GM18499 (cell line): ENCODE measurements around the gene AMIGO1.
"Not testable (repeated sequence)": the region's sequence is repeated elsewhere in the genome, so short reads cannot be mapped to it uniquely, and the experiment has no call there.

Experiments
- ATAC-seq: cut with Tn5 transposase; IDR thresholded peaks from one replicate; pipeline ENCODE4 v1.9.1; 2021; ENCODE audit warnings: moderate number of reproducible peaks; ENCODE audit not compliant: insufficient read depth, unreplicated experiment

Gene AMIGO1

DNA sequence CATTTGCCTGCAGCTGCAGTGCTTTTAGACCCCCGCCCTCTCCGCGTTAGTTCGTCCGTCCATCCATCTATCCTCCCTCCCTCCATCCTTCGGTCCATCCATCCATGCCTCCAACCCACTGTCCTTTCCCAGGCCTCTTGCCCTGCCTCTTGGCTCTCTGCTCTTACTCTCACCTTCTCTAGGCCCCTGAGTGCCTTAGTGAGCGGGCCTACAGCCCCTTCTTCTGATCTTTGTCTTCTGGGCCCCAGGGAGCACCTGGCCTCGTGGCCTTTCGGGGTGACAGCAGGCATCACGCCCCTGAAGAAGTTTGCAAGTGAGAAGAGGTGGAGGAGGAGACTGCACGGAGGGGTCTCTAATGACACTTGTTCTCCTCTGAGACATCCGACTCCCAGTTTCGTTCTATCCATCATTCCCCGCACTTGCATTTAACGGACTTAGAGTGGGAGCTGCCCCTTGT lies 25.0 kb downstream of the AMIGO1 start:
- ATAC-seq: no peak

DNA sequence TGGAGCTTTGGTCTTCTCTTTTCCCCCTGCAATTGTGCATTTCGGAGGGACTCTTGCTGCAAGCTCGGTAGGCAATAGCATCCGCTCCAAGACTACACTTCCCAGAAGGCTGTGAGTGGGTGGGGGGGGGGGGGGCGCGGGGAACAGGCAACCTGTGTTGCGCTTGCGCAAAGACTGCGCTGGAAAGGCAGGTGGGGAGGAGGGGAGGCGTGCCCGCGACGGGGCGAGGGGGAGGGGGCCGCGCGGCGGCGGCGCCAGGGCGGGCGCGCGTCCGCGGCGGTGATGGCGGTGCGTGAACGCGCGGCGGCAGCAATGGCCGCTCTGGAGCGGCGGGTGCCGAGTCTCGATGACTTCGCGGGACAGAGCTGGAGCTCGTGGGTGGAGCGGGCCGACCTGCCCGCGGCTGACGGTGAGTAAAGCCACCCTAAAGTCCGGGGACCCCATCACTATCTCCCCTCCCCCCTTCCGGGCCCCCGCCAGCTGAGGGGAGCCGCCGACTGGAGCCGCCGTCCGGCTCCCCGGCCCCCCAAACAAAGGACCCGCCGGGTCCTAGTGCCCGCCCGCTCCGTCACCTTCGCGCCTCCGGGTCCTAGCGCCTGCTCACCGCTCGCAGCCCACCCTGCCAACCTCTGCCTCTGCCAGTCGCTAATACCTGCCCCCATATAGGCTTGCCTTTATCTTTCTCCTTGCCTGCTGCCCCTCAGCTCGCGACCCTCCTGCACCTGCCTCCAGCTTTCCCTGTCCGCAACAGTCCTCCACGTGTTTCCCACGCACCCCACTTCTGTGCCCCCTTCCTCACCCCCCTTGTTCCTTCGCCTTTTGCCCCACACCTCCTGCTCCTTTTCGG lies 25.6 kb downstream of the AMIGO1 start, which contains the start of gene ATXN7L2:
Gene ATXN7L2, plus strand, starts transcription at position 234 of the 847 bp plus-strand sequence. Its CDS starts 49 bp downstream, at position 283.
- no peak for ATAC-seq

DNA sequence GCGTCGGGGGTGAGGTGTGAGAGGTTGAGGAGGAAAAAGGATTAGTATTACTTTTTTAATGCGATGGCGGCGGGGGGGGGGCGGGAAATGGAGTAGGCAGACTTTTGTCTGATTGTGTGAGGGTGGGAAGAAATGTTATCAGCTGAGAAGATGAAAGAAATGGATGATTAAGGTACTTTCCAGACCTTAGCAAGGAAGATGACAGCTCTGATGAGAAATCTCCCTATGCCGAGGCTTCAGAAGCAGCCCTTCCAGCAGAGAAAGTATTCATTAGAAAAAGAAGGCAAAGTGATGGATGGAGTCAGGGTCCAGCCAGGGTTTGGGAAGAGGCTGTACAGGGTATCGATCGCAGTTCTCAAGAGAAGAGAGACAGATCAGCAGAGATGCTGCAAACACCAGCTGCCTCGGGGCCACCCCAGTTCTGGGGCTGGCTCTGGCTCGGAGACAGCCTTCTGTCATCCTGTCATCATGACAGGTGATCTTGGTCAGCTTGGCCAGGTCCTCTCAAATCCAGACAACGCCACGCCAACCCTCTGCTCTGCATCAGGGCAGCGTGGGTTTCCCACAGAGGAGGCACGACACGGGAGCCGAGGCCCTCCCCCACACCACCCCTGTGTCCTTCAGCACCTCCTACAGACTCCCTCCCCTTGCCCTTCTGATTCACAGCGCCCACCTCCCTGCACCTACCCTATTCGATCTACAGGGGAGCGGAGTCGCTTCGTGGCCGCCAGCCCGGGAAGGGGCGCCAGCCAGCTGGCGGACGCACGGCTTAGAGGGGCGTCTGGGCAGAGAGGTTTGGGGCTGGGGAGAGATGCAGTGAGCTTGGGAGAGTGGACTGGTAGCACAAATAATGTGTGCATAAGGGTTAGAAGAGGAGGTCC lies 26.5 kb downstream of the AMIGO1 start:
- ATAC-seq: no peak

DNA sequence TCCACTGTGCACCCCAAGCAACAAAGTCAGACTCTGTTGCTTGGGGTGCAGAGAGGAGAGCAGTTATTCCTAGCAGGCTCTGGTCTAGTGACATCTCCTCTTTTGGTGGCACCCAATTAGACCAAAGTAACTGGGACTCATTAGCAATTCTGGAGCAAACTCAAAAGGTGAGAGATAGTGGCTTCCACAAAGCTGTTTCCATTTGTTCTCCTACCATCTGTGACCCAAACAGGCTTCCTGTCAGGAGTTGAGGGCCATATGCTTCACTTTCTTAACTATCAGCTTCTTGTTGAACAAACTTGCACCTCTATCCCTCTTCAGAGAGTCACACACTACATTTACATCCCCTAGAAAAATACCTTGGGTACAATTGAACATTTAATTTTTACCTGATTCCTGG lies 27.3 kb downstream of the AMIGO1 start:
- ATAC-seq: no peak

DNA sequence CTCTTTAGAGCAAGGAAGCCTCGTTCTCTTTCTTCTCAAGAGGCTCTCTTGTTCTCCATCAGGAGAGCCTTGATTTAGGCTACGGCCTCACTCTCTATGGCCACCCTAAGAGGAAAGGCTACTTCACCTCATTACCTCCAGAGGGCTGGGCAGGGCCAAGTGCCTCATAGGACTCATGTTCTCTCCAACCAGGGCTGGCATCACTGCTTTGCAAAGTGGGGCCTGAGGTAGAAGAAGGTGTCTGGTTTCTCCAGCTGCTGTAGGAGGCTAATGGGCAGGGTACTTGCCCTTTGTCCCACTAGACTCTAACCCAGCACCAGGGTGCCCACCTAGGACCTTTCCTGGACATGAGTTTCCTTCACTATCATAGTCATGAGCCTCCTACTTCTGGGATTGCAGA lies 27.9 kb downstream of the AMIGO1 start:
- no peak for ATAC-seq

DNA sequence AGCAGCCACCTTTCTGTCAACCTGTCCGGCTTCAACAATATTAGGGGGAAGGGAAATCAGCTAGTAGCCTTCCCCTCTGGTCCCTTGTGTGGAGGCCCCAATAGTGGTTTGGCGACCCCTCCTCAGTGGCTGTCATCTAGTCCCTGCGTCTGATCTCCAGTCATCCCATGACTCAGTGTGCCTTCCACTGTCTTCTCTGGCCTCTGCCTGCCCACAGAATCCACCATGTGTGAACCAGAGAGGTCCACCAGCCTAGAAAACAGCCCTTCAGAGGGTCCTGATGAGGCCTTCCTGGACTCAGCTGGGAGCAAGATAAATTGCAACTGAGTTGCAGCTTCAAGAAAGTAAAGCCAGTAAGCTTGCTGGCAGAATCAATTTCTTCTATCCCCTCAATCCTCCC lies 29.6 kb downstream of the AMIGO1 start:
- no peak for ATAC-seq

DNA sequence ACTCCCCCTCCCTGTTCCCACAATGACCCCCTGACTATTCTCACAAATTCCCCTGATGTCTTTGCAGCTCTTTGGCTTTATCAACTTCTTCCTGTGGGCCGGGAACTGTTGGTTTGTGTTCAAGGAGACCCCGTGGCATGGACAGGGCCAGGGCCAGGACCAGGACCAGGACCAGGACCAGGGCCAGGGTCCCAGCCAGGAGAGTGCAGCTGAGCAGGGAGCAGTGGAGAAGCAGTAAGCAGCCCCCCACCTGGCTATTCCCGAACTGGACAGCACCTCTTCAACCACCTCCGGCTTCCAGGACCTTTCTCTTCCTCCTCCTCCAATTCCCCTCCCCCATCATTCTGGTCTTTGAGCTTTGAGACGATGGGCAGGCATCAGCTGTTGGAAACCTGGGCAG lies 30.2 kb downstream of the AMIGO1 start:
- no peak for ATAC-seq

DNA sequence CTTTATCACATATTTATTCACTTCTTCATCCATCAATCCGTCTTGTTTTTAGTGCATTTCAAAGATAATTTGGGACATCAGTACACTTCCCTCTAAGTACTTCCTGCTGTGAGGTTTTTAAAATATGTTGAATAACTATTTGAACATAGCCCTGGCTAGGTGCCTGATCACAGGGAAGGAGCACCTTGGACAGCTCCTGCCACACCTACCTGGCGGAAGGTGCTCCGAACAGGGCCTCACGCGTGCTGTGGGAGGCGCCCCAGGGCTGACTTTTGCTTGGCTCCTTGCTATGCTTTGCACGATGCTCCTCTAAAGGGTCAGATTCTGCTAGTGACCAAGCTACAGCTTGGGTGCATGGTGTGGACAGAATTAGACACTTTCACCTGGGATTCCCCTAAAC lies 30.7 kb downstream of the AMIGO1 start:
- no peak for ATAC-seq

DNA sequence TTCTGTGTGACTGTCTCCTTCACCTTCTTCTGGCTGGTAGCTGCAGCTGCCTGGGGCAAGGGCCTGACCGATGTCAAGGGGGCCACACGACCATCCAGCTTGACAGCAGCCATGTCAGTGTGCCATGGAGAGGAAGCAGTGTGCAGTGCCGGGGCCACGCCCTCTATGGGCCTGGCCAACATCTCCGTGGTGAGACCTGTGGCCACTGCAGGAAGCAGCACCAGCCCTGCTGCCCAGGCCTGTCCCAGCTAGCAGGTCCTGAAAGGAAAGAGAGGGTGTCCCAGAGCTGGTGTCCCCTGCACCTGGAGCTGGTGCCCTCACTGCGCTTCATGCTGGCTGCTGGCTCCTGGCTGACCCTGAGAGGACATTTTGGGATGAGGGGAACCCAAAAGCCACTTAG lies 31.7 kb downstream of the AMIGO1 start:
- ATAC-seq: no peak

DNA sequence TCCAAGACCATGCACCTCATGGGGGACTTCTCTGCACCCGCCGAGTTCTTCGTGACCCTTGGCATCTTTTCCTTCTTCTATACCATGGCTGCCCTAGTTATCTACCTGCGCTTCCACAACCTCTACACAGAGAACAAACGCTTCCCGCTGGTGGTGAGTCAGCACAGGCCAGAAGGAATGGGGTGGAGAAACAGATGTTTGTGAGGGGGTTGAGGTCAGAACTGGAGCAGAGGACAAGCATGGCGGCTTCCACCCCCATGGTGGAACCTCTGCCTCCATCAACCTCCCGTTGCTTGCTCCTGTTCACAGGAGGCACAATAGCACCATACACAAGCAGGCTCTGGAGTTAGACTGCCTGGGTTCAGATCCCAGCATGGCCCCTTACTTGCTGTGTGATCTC lies 32.7 kb downstream of the AMIGO1 start:
- no peak for ATAC-seq

DNA sequence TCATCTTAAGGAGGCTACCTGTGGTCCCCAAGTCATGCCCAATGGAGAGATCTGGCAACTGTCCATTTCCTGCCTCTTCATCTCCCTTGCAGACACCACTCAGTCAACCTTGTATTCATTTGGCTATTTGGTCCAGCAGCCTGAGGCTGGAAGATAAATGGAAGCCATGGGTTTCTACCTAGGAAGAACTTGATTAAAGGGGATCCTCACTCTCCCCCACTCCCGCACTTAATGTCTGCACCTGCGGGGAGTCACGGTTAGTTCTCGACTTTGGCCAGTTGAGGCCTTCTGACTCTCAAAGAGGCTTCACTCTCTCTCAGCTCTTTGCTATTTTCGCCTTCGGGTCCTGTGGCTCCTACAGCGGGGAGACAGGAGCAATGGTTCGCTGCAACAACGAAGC lies 34.3 kb downstream of the AMIGO1 start:
- no peak for ATAC-seq

DNA sequence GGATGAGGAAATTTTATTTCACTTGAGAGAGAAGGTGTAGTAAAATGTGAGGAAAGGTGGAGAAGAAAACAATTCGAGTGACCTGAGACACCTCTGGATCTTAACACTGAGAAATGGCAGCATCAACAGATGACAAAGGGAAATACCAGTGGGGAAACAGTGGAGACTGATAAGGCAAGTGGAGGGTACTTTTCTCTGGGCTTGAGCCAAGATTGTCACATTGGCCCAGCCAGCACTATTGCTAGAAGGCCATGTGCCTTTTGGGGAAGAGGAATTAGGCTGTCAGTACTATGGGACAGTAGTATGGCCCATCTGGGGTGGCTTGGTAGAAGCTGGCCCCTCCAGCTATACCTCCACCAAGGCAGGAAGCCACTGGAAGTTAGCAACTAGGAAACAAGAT lies 34.8 kb downstream of the AMIGO1 start:
- no peak for ATAC-seq

DNA sequence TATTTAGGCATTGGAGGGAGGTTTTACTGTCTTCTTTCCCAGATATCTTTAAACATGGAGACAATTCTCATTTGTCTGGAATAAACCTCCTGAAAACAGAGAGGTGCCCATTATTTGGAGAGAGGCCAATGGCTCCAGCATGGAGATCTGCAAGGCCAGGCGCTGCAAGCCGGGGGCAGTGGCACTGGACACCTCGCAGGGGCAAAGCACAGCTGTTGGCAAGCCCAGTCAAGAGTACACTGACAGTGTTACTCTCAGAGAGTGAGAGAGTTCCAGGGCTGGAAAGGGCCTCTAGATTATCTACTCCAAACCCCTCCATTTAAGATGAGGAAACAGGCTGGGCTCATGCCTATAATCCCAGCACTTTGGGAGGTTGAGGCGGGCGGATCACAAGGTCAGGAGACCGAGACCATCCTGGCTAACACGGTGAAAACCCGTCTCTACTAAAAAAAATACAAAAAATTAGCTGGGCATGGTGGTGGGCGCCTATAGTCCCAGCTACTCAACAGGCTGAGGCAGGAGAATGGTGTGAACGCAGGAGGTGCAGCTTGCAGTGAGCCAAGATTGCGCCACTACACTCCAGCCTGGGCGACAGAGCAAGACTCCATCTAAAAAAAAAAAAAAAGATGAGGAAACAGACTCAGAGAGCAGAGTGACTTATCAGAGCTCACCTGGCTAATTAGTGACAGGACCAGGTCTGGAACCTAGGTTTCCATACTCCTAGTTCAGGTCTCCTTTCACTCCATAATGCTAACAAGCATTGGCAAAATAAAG lies 36.1 kb downstream of the AMIGO1 start:
- ATAC-seq: not testable (repeated sequence)

DNA sequence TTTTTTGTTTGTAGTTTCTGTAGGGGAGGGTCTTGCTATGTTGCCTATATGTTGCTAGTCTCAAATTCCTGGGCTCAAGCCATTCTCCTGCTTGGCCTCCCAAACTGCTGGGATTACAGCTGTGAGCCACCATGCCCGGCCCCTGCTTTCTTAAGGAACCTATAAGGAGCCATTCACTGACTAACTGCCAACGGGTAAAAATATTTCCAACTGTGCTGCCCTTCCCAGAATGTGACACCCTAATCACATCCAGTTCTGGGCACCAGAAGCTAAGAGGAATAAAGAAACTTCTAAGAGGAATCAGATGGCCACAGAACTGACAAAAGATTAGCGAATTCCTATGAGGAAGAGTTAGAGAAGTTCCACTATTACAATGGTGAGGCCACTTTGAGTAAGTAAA lies 36.7 kb downstream of the AMIGO1 start:
- no peak for ATAC-seq

DNA sequence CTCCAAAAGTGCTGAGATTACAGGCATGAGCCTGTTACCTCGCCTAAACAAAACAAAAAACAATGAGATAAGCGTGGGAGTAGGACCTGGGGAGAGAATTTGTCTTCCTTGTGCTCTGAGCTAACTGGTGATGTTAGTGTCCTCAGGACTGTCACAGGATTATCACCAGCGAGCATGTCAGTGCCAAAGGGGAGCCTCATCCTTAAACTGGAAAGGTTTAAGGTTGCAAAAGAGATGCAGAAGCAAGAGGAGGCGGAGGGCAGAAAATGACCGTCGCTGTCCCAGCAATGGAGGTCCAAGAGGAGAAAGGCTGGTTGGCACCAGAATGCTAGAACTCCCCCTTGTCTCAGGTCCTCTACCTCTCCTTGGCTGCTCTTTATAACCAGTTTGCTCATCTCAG lies 39.3 kb downstream of the AMIGO1 start:
- ATAC-seq: no peak

DNA sequence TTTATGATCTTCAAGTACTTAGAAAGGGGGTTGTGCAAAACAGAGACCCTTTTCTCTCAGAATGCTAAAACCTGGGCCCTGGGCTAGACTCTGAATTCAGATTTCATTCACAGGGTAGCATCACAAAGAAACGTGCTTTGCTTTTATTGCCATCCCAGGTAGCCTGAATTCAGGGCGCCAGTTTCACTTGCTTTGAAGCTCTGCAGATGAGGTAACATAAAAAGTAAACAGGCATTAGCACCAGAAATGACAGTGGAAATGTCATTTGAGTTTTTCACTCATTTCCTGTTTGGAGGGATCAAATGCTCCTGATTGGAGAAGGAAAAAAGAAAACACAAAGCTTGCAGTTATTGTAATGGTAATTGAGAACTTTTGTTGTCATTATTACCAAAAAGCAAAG lies 40.6 kb downstream of the AMIGO1 start:
- ATAC-seq: no peak

DNA sequence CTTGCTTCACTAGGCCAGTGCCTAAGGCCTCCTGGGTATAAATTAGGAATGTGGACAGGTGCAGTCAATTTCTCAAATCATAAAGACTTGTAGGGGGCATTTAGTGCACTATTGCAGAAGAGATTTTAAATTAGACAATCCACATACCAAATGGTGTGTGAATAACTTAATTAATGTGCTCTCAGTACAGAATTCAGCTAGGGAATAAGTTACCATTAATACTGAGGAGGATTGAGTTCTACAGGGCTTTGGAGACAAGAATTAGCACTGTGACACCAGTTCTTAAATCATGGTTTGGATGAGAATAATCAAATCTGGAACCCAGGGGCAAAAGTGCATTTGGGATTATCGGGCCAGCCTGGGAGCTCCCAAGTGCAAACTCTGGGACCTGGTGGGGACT lies 41.5 kb downstream of the AMIGO1 start:
- no peak for ATAC-seq

DNA sequence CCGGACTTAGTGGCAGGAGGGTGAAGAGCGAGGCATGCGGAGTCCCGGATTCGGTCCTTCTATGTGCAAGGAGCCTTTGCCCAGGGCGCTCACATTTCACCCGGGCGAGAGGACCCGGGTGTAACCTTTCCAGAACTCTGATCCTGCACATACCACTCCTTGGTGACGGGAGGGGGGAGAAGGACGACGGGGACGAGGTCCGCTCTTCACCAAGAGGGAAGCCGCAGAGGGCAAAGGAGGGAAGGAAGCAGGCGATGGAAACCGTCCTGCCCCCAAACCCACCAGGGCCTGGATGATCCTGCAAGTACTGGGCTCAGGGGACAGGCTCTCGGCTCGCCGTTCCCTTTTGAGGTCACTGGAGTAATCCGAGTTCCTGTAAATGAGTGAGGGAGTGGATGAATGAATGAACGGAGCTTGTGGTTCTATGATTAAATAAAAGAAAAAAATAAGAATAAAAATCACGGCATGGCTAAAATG lies 42.2 kb downstream of the AMIGO1 start:
- no peak for ATAC-seq

DNA sequence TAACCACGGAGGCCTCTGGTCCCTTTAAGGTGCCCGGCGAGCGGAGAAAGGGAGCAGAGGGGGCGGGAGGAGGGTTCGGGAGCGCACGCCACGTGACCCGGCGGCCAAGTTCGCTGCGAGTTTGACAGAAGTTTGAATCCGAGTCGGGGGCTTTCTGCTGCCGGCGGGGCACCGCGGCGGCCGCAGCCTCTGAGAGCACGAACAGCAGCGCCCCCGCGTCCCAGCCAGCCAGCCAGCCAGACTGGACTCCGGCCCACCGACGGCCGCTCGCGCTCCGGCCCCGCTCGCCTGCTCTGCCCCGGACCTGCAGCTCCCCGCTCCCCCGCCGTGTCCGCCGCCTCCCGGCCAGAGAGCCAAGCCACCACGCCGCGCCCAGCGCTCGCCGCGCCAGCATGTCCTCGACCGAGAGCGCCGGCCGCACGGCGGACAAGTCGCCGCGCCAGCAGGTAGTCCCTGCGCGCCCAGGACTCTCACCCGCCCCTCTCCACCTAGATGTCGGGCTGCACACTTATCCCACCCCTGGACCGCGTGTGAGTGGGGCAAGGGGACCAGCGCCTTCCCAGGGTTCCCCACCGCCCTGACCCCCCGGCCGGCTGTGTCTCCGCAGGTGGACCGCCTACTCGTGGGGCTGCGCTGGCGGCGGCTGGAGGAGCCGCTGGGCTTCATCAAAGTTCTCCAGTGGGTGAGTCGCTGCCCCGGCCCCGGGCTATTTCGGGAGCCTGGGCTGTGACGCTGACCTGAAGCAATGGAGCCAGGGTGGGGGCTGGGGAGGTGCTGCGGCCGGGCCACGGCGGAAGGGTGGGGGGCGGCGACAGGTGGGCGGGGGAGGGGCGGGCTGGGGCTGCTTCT lies 42.9 kb downstream of the AMIGO1 start, which contains the start of gene SYPL2:
Gene SYPL2, plus strand, starts transcription at position 95 of the 849 bp plus-strand sequence. Its CDS starts 298 bp downstream, at position 393.
- no peak for ATAC-seq
